ENCODE measurements around the gene ASB18.

ASB18 gene

GRCh38 chr2:236175548-236176150 is 88.6 kb downstream of the ASB18 start:
- TF ChIP-seq CTCF (IDR thresholded peaks at IDR 0.05) (no peak), ZFX (IDR thresholded peaks at IDR 0.05; ENCODE audit: borderline replicate concordance) (no peak)
- H3K27ac ChIP-seq: no peak overlapping the region

- TF ChIP-seq ZFX (IDR thresholded peaks at IDR 0.05; ENCODE audit: borderline replicate concordance): no peak
- no peak for TF ChIP-seq CTCF (IDR thresholded peaks at IDR 0.05)
- H3K27ac ChIP-seq: no peak overlapping the region
These were observed 90.2 kb downstream of the ASB18 start for GRCh38 chr2:236173729-236174607.

- no peak for TF ChIP-seq CTCF (IDR thresholded peaks at IDR 0.05)
- TF ChIP-seq ZFX (IDR thresholded peaks at IDR 0.05; ENCODE audit: borderline replicate concordance): no peak
- H3K27ac ChIP-seq: no peak overlapping the region
These were observed 91.0 kb downstream of the ASB18 start for GRCh38 chr2:236173036-236173728.

- TF ChIP-seq CTCF (IDR thresholded peaks at IDR 0.05): no peak
- no peak for TF ChIP-seq ZFX (IDR thresholded peaks at IDR 0.05; ENCODE audit: borderline replicate concordance)
- H3K27ac ChIP-seq: no peak overlapping the region
These were observed 91.8 kb downstream of the ASB18 start for GRCh38 chr2:236172255-236173035.

- TF ChIP-seq CTCF (IDR thresholded peaks at IDR 0.05) (no peak), ZFX (IDR thresholded peaks at IDR 0.05; ENCODE audit: borderline replicate concordance) (no peak)
- H3K27ac ChIP-seq: no peak overlapping the region
These were observed 92.4 kb downstream of the ASB18 start for GRCh38 chr2:236171680-236172254.

GRCh38 chr2:236171181-236171679 is 93.0 kb downstream of the ASB18 start:
- TF ChIP-seq ZFX (IDR thresholded peaks at IDR 0.05; ENCODE audit: borderline replicate concordance) (no peak), CTCF (IDR thresholded peaks at IDR 0.05) (no peak)
- H3K27ac ChIP-seq: no peak overlapping the region

Measured in 22Rv1 (cell line).